DND-41 (cell line): Measurements from ENCODE around the gene PCARE.

Experiments
- EZH2 ChIP-seq: IDR thresholded peaks from 3 replicates; pipeline ENCODE4 v1.6.1; 2012; ENCODE audit warnings: borderline replicate concordance, low read depth, mild to moderate bottlenecking, moderate library complexity, low read length, inconsistent platforms; ENCODE audit not compliant: severe bottlenecking
- TF ChIP-seq, protein P1 (sequence below): IDR thresholded peaks from 2 replicates; pipeline ENCODE4 v1.5.1; 2012; ENCODE audit warnings: borderline replicate concordance, low read length, moderate library complexity, mild to moderate bottlenecking; ENCODE audit not compliant: poor library complexity, severe bottlenecking; ENCODE audit errors: extremely low read depth

DNA sequence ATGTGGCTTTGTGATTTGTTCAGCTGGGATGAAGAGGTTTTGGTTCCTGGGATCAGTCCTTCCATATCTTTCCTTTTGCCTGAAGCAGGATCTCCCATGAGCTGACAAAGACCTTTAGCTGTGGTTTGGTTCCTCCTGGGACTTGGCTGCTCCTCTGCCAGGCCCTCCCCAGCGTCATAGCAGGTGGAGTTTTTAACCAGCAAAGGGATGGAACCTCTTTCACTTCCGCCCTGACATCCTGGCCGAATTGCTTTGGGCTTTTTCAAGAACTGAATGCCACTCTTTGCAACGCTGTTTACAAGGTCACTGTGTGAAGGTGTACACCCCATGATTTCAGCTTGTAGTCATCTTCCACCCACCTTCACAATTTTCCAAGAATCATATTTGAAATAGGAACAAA, 390 bp downstream of the PCARE start:
- TF ChIP-seq, protein P1, sequence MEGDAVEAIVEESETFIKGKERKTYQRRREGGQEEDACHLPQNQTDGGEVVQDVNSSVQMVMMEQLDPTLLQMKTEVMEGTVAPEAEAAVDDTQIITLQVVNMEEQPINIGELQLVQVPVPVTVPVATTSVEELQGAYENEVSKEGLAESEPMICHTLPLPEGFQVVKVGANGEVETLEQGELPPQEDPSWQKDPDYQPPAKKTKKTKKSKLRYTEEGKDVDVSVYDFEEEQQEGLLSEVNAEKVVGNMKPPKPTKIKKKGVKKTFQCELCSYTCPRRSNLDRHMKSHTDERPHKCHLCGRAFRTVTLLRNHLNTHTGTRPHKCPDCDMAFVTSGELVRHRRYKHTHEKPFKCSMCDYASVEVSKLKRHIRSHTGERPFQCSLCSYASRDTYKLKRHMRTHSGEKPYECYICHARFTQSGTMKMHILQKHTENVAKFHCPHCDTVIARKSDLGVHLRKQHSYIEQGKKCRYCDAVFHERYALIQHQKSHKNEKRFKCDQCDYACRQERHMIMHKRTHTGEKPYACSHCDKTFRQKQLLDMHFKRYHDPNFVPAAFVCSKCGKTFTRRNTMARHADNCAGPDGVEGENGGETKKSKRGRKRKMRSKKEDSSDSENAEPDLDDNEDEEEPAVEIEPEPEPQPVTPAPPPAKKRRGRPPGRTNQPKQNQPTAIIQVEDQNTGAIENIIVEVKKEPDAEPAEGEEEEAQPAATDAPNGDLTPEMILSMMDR = no peak
- no peak for TF ChIP-seq EZH2
